Measurements from ENCODE around the gene KCTD13.

GRCh38 chr16:29892458-29892813 is 33.6 kb downstream of the KCTD13 start:
- TF ChIP-seq TAF1 (conservative IDR thresholded peaks at IDR 0.05) (no peak), REST (IDR thresholded peaks at IDR 0.05) (no peak), JUND (IDR thresholded peaks at IDR 0.05) (no peak), CTCF (IDR thresholded peaks at IDR 0.05; ENCODE audit: low read depth, low read length, missing input control) (no peak), YY1 (IDR thresholded peaks at IDR 0.05) (no peak), MAX (IDR thresholded peaks at IDR 0.05) (no peak), RAD21 (IDR thresholded peaks at IDR 0.05) (no peak), EGR1 (IDR thresholded peaks at IDR 0.05; ENCODE audit: low read depth in 2 of 2) (no peak), RXRA (IDR thresholded peaks at IDR 0.05) (no peak), GABPA (IDR thresholded peaks at IDR 0.05 in 1 of 2, conservative IDR thresholded peaks at IDR 0.05 in 1 of 2) (no peak), ZBTB33 (IDR thresholded peaks at IDR 0.05) (no peak)
